Skeletal muscle satellite cell (primary cell): ENCODE measurements around the gene CHRM3. TPM values are rescaled to one million over a fixed set of nuclear protein-coding genes. Genes with fewer than 3 reads are reported as not detected.

Experiments
- H3K27me3 ChIP-seq: 2 replicates; pipeline ENCODE4 v1.7.0; 2013; ENCODE audit warnings: low read length; ENCODE audit not compliant: control insufficient read depth, insufficient read depth
- H3K36me3 ChIP-seq: 2 replicates; pipeline ENCODE4 v1.7.0; 2013; ENCODE audit warnings: mild to moderate bottlenecking, control low read depth, low read length; ENCODE audit not compliant: insufficient read depth
- H3K4me1 ChIP-seq: 2 replicates; pipeline ENCODE4 v1.7.0; 2013; ENCODE audit warnings: low read length; ENCODE audit not compliant: control insufficient read depth, insufficient read depth
- H3K4me2 ChIP-seq: 2 replicates; pipeline ENCODE4 v1.7.0; 2013; ENCODE audit warnings: mild to moderate bottlenecking, low read length
- H3K4me3 ChIP-seq: 2 replicates; pipeline ENCODE4 v1.7.0; 2013; ENCODE audit warnings: low read length
- H3K9ac ChIP-seq: 2 replicates; pipeline ENCODE4 v1.7.0; 2013; ENCODE audit warnings: mild to moderate bottlenecking, low read depth, low read length, moderate library complexity
- H3K9me3 ChIP-seq: replicated peaks from 2 replicates; pipeline ENCODE4 v1.7.0; 2013; ENCODE audit warnings: mild to moderate bottlenecking, control low read depth, low read length
- total RNA-seq: library from RNA; depleted of rRNA; stranded (reverse); fragments of >200 nt; gene quantifications from 2 replicates; pipeline ENCODE4 v1.2.3, GENCODE V29; 2012; rRNA removed

CHRM3 gene
- total RNA-seq, result not detected in 2 replicates

- Histone ChIP-seq H3K9me3 (peaks cover 3% of the 10 kb centered on the region), H3K4me2 (no peak within 1 kb of the TSS), H3K36me3 (no peaks in the 10 kb centered on the region), H3K4me3 (no peak within 1 kb of the TSS), H3K27me3 (peaks cover 7% of the 10 kb centered on the region), H3K4me1 (no peaks in the 10 kb centered on the region), H3K9ac (no peak within 1 kb of the TSS)
Measured at GRCh38 chr1:239386453-239387303, at the start of gene CHRM3. Gene CHRM3 (plus strand): TSS chr1:239386568. CDS start chr1:239907452, 520,884 bp downstream.

- Histone ChIP-seq H3K9ac (no peak overlapping the region), H3K36me3 (no peaks in the 10 kb centered on the region), H3K4me1 (no peaks in the 10 kb centered on the region)
Measured at GRCh38 chr1:239337799-239338430, 48.5 kb upstream of the CHRM3 start.

GRCh38 chr1:239347776-239348175 lies 38.6 kb upstream of the CHRM3 start:
- Histone ChIP-seq H3K27me3 (no peaks in the 10 kb centered on the region), H3K4me2 (no peak overlapping the region), H3K9me3 (no peaks in the 10 kb centered on the region), H3K9ac (no peak overlapping the region), H3K4me3 (no peak overlapping the region), H3K4me1 (no peaks in the 10 kb centered on the region), H3K36me3 (no peaks in the 10 kb centered on the region)

More at GRCh38 chr1:239337799-239338430, 48.5 kb upstream of the CHRM3 start:
- no peaks in the 10 kb centered on the region for H3K27me3 ChIP-seq
- no peak overlapping the region for H3K4me3 ChIP-seq
- no peak overlapping the region for H3K4me2 ChIP-seq
- H3K9me3 ChIP-seq, result peaks cover 8% of the 10 kb centered on the region

GRCh38 chr1:239348635-239349353 lies 37.6 kb upstream of the CHRM3 start:
- Histone ChIP-seq H3K27me3 (no peaks in the 10 kb centered on the region), H3K9ac (no peak overlapping the region), H3K4me2 (no peak overlapping the region), H3K4me1 (no peaks in the 10 kb centered on the region), H3K4me3 (no peak overlapping the region), H3K9me3 (no peaks in the 10 kb centered on the region), H3K36me3 (no peaks in the 10 kb centered on the region)

GRCh38 chr1:239349699-239350098 lies 36.7 kb upstream of the CHRM3 start:
- H3K9ac ChIP-seq, result no peak overlapping the region
- H3K27me3 ChIP-seq, result no peaks in the 10 kb centered on the region
- no peaks in the 10 kb centered on the region for H3K9me3 ChIP-seq
- no peaks in the 10 kb centered on the region for H3K4me1 ChIP-seq
- no peak overlapping the region for H3K4me2 ChIP-seq
- H3K36me3 ChIP-seq, result no peaks in the 10 kb centered on the region
- H3K4me3 ChIP-seq, result no peak overlapping the region

- Histone ChIP-seq H3K4me1 (no peaks in the 10 kb centered on the region), H3K4me3 (no peak overlapping the region), H3K27me3 (no peaks in the 10 kb centered on the region), H3K4me2 (no peak overlapping the region), H3K36me3 (no peaks in the 10 kb centered on the region), H3K9me3 (no peaks in the 10 kb centered on the region), H3K9ac (no peak overlapping the region)
Measured at GRCh38 chr1:239353536-239353935, 32.8 kb upstream of the CHRM3 start.

GRCh38 chr1:239354231-239354630 lies 32.1 kb upstream of the CHRM3 start:
- H3K9me3 ChIP-seq, result no peaks in the 10 kb centered on the region
- no peaks in the 10 kb centered on the region for H3K36me3 ChIP-seq
- no peak overlapping the region for H3K9ac ChIP-seq
- H3K4me1 ChIP-seq, result no peaks in the 10 kb centered on the region
- H3K4me3 ChIP-seq, result no peak overlapping the region
- H3K4me2 ChIP-seq, result no peak overlapping the region
- H3K27me3 ChIP-seq, result no peaks in the 10 kb centered on the region

GRCh38 chr1:239357867-239358266 lies 28.5 kb upstream of the CHRM3 start:
- Histone ChIP-seq H3K9ac (no peak overlapping the region), H3K9me3 (peaks cover 6% of the 10 kb centered on the region), H3K27me3 (no peaks in the 10 kb centered on the region), H3K36me3 (no peaks in the 10 kb centered on the region), H3K4me2 (no peak overlapping the region), H3K4me1 (no peaks in the 10 kb centered on the region), H3K4me3 (no peak overlapping the region)

GRCh38 chr1:239361403-239361802 lies 25.0 kb upstream of the CHRM3 start:
- no peak overlapping the region for H3K4me3 ChIP-seq
- no peak overlapping the region for H3K9ac ChIP-seq
- no peaks in the 10 kb centered on the region for H3K36me3 ChIP-seq
- H3K27me3 ChIP-seq, result no peaks in the 10 kb centered on the region
- H3K4me2 ChIP-seq, result no peak overlapping the region
- H3K4me1 ChIP-seq, result no peaks in the 10 kb centered on the region
- H3K9me3 ChIP-seq, result peaks cover 6% of the 10 kb centered on the region

- H3K9me3 ChIP-seq, result peaks cover 6% of the 10 kb centered on the region
- no peaks in the 10 kb centered on the region for H3K36me3 ChIP-seq
- H3K4me1 ChIP-seq, result no peaks in the 10 kb centered on the region
- H3K4me3 ChIP-seq, result no peak overlapping the region
- H3K27me3 ChIP-seq, result no peaks in the 10 kb centered on the region
- no peak overlapping the region for H3K4me2 ChIP-seq
- H3K9ac ChIP-seq, result no peak overlapping the region
Measured at GRCh38 chr1:239363930-239364329, 22.4 kb upstream of the CHRM3 start.

GRCh38 chr1:239367196-239367810 lies 19.1 kb upstream of the CHRM3 start:
- H3K4me3 ChIP-seq, result no peak overlapping the region
- no peaks in the 10 kb centered on the region for H3K27me3 ChIP-seq
- no peak overlapping the region for H3K4me2 ChIP-seq
- H3K36me3 ChIP-seq, result no peaks in the 10 kb centered on the region
- H3K9ac ChIP-seq, result no peak overlapping the region
- peaks cover 2% of the 10 kb centered on the region for H3K9me3 ChIP-seq
- no peaks in the 10 kb centered on the region for H3K4me1 ChIP-seq
